HepG2 (cell line): ENCODE measurements around the gene MRPS14. TPM values are rescaled to one million over a fixed set of nuclear protein-coding genes. Genes with fewer than 3 reads are reported as not detected.

ENCODE experiments used
- GABPB1 ChIP-seq: IDR thresholded peaks from 2 replicates; pipeline ENCODE4 v1.6.1; 2016; ENCODE audit warnings: mild to moderate bottlenecking, missing genetic modification reagents, moderate library complexity, missing compliant biosample characterization
- KDM5A ChIP-seq: fragments of 200-600 bp; sonication (generic); IDR thresholded peaks from 2 replicates; pipeline ENCODE4 v1.7.0; 2018; ENCODE audit warnings: antibody characterized with exemption, mild to moderate bottlenecking, low read length, borderline replicate concordance
- MIER2 ChIP-seq: IDR thresholded peaks from 2 replicates; pipeline ENCODE4 v1.6.1; 2016; ENCODE audit warnings: missing biosample characterization, missing genetic modification reagents
- ONECUT2 ChIP-seq: sonication (generic); formaldehyde crosslinking; IDR thresholded peaks from 2 replicates; pipeline ENCODE4 v1.4.0; 2020; ENCODE audit warnings: missing genetic modification reagents
- RORA ChIP-seq: sonication (generic); formaldehyde crosslinking; IDR thresholded peaks from 2 replicates; pipeline ENCODE4 v1.5.0; 2020; ENCODE audit warnings: mild to moderate bottlenecking, missing genetic modification reagents, moderate library complexity
- SATB2 ChIP-seq: sonication (generic); formaldehyde crosslinking; IDR thresholded peaks from 2 replicates; pipeline ENCODE4 v1.5.0; 2020; ENCODE audit warnings: missing genetic modification reagents
- SMC3 ChIP-seq: IDR thresholded peaks from 2 replicates; pipeline ENCODE4 v1.6.1; 2011; ENCODE audit warnings: low read length, improper control_type of control experiment
- SP2 ChIP-seq: sonication (generic); formaldehyde crosslinking; IDR thresholded peaks from 2 replicates; pipeline ENCODE4 v1.5.1; 2020; ENCODE audit warnings: mild to moderate bottlenecking, missing genetic modification reagents
- SRSF9 ChIP-seq: fragments of 200-400 bp; formaldehyde crosslinking; IDR thresholded peaks from 2 replicates; pipeline ENCODE4 v1.6.1; 2018; ENCODE audit warnings: borderline replicate concordance, mild to moderate bottlenecking, low read depth, low read length; ENCODE audit not compliant: insufficient read depth, poor library complexity, severe bottlenecking
- TBX2 ChIP-seq: sonication (generic); formaldehyde crosslinking; IDR thresholded peaks from 2 replicates; pipeline ENCODE4 v1.5.0; 2020; ENCODE audit warnings: missing genetic modification reagents, mild to moderate bottlenecking, borderline replicate concordance
- YEATS2 ChIP-seq: sonication (generic); formaldehyde crosslinking; IDR thresholded peaks from 2 replicates; pipeline ENCODE4 v1.4.0; 2020; ENCODE audit warnings: missing genetic modification reagents, borderline replicate concordance
- ZBTB7B ChIP-seq: sonication (generic); formaldehyde crosslinking; IDR thresholded peaks from 2 replicates; pipeline ENCODE4 v1.4.0; 2020; ENCODE audit warnings: missing genetic modification reagents
- ZBTB8A ChIP-seq: sonication (generic); formaldehyde crosslinking; IDR thresholded peaks from 2 replicates; pipeline ENCODE4 v1.4.0; 2020; ENCODE audit warnings: mild to moderate bottlenecking, low read depth, missing genetic modification reagents, borderline replicate concordance
- ZNF20 ChIP-seq: sonication (generic); formaldehyde crosslinking; IDR thresholded peaks from 2 replicates; pipeline ENCODE4 v1.4.0; 2020; ENCODE audit warnings: mild to moderate bottlenecking, moderate library complexity, missing genetic modification reagents
- ZNF337 ChIP-seq: sonication (generic); formaldehyde crosslinking; IDR thresholded peaks from 2 replicates; pipeline ENCODE4 v1.5.1; 2020; ENCODE audit warnings: missing genetic modification reagents, low read depth, mild to moderate bottlenecking, borderline replicate concordance
- ZNF570 ChIP-seq: sonication (generic); formaldehyde crosslinking; IDR thresholded peaks from 2 replicates; pipeline ENCODE4 v1.4.0; 2020; ENCODE audit warnings: mild to moderate bottlenecking, missing genetic modification reagents, borderline replicate concordance
- ZNF605 ChIP-seq: sonication (generic); formaldehyde crosslinking; IDR thresholded peaks from 2 replicates; pipeline ENCODE4 v1.8.0; 2022; ENCODE audit warnings: mild to moderate bottlenecking, missing genetic modification reagents
- ZNF703 ChIP-seq: sonication (generic); formaldehyde crosslinking; IDR thresholded peaks from 2 replicates; pipeline ENCODE4 v1.5.1; 2020; ENCODE audit warnings: missing genetic modification reagents, mild to moderate bottlenecking, moderate library complexity, borderline replicate concordance
- ZNF749 ChIP-seq: sonication (generic); formaldehyde crosslinking; IDR thresholded peaks from 2 replicates; pipeline ENCODE4 v1.8.0; 2022; ENCODE audit warnings: mild to moderate bottlenecking, missing genetic modification reagents, moderate library complexity, borderline replicate concordance
- ZNF879 ChIP-seq: sonication (generic); formaldehyde crosslinking; IDR thresholded peaks from 2 replicates; pipeline ENCODE4 v1.8.1; 2023; ENCODE audit warnings: missing genetic modification reagents
- polyA plus RNA-seq, 8 experiments: library from polyadenylated mRNA; depleted of rRNA in 3 of 8; stranded (reverse) in 7 of 8; unstranded in 1 of 8; fragments of >200 nt; fragmentation: Illumina TruSeq in 4 of 8; extraction: Trizol in 4 of 8; gene quantifications; 2 replicates each; pipeline versions ENCODE4 v1.2.1 to v1.2.3, GENCODE V29; 2011 to 2016; ENCODE audit warnings: low read depth in 4 of 8, missing spikeins in 1 of 8, mixed read lengths in 1 of 8; ENCODE audit not compliant: insufficient read depth in 1 of 8
- total RNA-seq, 5 experiments: library from RNA; depleted of rRNA; stranded (reverse); fragments of >200 nt; fragmentation: Illumina TruSeq; extraction: Trizol; gene quantifications; 2 replicates each; pipeline ENCODE4 v1.2.3, GENCODE V29; 2016; ENCODE audit warnings: low read depth in 1 of 5
- TF ChIP-seq, protein P1 (sequence below): sonication (generic); formaldehyde crosslinking; IDR thresholded peaks from 2 replicates; pipeline ENCODE4 v1.5.1; 2020; ENCODE audit warnings: mild to moderate bottlenecking, missing genetic modification reagents, borderline replicate concordance
- TF ChIP-seq, protein P2 (sequence below): sonication (generic); formaldehyde crosslinking; IDR thresholded peaks from 2 replicates; pipeline ENCODE4 v1.4.0; 2020; ENCODE audit warnings: mild to moderate bottlenecking, low read depth, missing genetic modification reagents
- TF ChIP-seq, protein P3 (sequence below): sonication (generic); formaldehyde crosslinking; IDR thresholded peaks from 2 replicates; pipeline ENCODE4 v1.8.0; 2022; ENCODE audit warnings: mild to moderate bottlenecking, missing genetic modification reagents, moderate library complexity
- TF ChIP-seq, protein P4 (sequence below): sonication (generic); formaldehyde crosslinking; IDR thresholded peaks from 2 replicates; pipeline ENCODE4 v1.4.0; 2020; ENCODE audit warnings: mild to moderate bottlenecking, low read depth, missing genetic modification reagents

MRPS14 gene
- total and polyA plus RNA-seq, 2 of the 13 experiments (the other 11 are each of a cell fraction or from before 2014, with no cell fraction given): 36.6 to 43.2 TPM

DNA sequence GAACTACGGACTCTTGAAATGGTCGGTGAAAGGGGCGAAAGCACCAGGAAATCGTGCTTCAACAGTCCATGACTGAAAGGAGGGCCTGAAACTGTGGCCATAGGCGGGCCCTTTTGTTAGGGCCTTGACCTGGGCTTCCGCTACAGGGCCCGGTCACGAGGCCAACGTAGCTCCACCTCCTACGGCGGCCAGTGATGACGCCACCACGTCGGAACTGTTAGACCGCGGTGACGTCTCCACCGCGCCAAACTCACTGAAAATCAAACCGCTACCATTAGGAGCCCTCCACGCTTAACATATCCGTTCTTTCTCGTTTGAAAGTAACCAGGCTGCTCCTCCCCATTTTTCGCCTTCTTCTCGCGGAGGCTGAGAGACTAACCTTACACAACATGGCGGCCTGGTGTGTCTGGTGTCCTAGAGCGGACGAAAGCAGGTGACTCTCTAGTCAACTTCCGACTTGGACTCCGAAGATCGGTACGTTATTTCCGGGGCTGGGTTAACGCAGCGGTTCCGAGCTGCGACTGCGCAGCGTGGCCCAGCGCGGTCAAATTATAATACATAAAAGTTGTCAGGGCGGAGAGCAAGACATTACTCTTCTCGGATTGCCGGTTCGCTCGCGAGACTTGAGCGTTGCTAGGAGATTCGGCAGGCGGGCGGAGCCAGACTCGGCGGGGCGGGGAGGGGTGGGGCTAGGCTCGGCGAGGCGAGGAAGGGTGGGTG lies 23.8 kb downstream of the MRPS14 start (continued):
- TF ChIP-seq ZNF703 (CRISPR knock-in tag) (no peak), ZBTB7B (CRISPR knock-in tag) (0 out of 2 replicates have a peak, but pooled peaks have one; percentile 13), MIER2 (CRISPR knock-in tag) (peak; percentile 63), TBX2 (no peak), KDM5A (peak; percentile 83; the same call in 1 of the 2 replicates), ZNF570 (CRISPR knock-in tag) (0 out of 2 replicates have a peak, but pooled peaks have one; percentile 17), ZNF749 (no peak), ZNF20 (CRISPR knock-in tag) (no peak), RORA (CRISPR knock-in tag) (no peak), YEATS2 (CRISPR knock-in tag) (peak; percentile 97), SATB2 (CRISPR knock-in tag) (no peak; the same call in 1 of the 2 replicates), ONECUT2 (no peak), ZNF605 (0 out of 2 replicates have a peak, but pooled peaks have one; percentile 5), SMC3 (no peak), ZBTB8A (CRISPR knock-in tag) (no peak), ZNF337 (CRISPR knock-in tag) (no peak; the same call in 1 of the 2 replicates), SRSF9 (no peak), ZNF879 (CRISPR knock-in tag) (no peak), SP2 (CRISPR knock-in tag) (peak; percentile 57; the same call in 1 of the 2 replicates), GABPB1 (CRISPR knock-in tag) (peak; percentile 96)
- TF ChIP-seq, protein P1, sequence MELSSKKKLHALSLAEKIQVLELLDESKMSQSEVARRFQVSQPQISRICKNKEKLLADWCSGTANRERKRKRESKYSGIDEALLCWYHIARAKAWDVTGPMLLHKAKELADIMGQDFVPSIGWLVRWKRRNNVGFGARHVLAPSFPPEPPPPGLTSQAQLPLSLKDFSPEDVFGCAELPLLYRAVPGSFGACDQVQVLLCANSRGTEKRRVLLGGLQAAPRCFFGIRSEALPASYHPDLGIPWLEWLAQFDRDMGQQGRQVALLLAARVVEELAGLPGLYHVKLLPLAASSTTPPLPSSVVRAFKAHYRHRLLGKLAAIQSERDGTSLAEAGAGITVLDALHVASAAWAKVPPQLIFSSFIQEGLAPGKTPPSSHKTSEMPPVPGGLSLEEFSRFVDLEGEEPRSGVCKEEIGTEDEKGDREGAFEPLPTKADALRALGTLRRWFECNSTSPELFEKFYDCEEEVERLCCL (CRISPR knock-in tag): no peak
- TF ChIP-seq, protein P2, sequence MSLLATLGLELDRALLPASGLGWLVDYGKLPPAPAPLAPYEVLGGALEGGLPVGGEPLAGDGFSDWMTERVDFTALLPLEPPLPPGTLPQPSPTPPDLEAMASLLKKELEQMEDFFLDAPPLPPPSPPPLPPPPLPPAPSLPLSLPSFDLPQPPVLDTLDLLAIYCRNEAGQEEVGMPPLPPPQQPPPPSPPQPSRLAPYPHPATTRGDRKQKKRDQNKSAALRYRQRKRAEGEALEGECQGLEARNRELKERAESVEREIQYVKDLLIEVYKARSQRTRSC (CRISPR knock-in tag): no peak; the same call in 1 of the 2 replicates
- TF ChIP-seq, protein P3, sequence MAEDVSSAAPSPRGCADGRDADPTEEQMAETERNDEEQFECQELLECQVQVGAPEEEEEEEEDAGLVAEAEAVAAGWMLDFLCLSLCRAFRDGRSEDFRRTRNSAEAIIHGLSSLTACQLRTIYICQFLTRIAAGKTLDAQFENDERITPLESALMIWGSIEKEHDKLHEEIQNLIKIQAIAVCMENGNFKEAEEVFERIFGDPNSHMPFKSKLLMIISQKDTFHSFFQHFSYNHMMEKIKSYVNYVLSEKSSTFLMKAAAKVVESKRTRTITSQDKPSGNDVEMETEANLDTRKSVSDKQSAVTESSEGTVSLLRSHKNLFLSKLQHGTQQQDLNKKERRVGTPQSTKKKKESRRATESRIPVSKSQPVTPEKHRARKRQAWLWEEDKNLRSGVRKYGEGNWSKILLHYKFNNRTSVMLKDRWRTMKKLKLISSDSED (CRISPR knock-in tag): no peak
- TF ChIP-seq, protein P4, sequence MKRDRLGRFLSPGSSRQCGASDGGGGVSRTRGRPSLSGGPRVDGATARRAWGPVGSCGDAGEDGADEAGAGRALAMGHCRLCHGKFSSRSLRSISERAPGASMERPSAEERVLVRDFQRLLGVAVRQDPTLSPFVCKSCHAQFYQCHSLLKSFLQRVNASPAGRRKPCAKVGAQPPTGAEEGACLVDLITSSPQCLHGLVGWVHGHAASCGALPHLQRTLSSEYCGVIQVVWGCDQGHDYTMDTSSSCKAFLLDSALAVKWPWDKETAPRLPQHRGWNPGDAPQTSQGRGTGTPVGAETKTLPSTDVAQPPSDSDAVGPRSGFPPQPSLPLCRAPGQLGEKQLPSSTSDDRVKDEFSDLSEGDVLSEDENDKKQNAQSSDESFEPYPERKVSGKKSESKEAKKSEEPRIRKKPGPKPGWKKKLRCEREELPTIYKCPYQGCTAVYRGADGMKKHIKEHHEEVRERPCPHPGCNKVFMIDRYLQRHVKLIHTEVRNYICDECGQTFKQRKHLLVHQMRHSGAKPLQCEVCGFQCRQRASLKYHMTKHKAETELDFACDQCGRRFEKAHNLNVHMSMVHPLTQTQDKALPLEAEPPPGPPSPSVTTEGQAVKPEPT (CRISPR knock-in tag): no peak
